Measurements from ENCODE around the gene PHF20. TPM values are rescaled to one million over a fixed set of nuclear protein-coding genes. Genes with fewer than 3 reads are reported as not detected.

PHF20 gene
- total and polyA plus RNA-seq, 2 of the 8 experiments (the other 6 are each of a cell fraction or from before 2014, with no cell fraction given) = 25.6 to 70.1 TPM

GRCh38 chr20:35807877-35808276, 36.1 kb downstream of the PHF20 start (continued):
- TF ChIP-seq CHD7 (IDR thresholded peaks at IDR 0.05; ENCODE audit: insufficient replicate concordance, low read length) = no peak
- no peak for TF ChIP-seq SP4 (IDR thresholded peaks at IDR 0.05; ENCODE audit: low read length)
- no peak for TF ChIP-seq FOSL1 (IDR thresholded peaks at IDR 0.05; ENCODE audit: insufficient read depth, low read depth, low read length)
- TF ChIP-seq EP300 (IDR thresholded peaks at IDR 0.05; ENCODE audit: borderline replicate concordance in 1 of 2, low read depth in 2 of 2, low read length in 2 of 2) = no peak
- TF ChIP-seq ATF3 (IDR thresholded peaks at IDR 0.05; ENCODE audit: insufficient read depth, low read depth, low read length) = no peak
- TF ChIP-seq TBP (IDR thresholded peaks at IDR 0.05; ENCODE audit: low read depth, low read length) = no peak
- no peak for TF ChIP-seq SIX5 (IDR thresholded peaks at IDR 0.05; ENCODE audit: low read depth, low read length)
- no peak for TF ChIP-seq RXRA (IDR thresholded peaks at IDR 0.05; ENCODE audit: insufficient read depth, low read depth, low read length)
- no peak for TF ChIP-seq EGR1 (IDR thresholded peaks at IDR 0.05; ENCODE audit: borderline replicate concordance, low read depth, low read length)
- no peak for TF ChIP-seq YY1 (IDR thresholded peaks at IDR 0.05; ENCODE audit: low read depth, low read length)
- TF ChIP-seq GTF2F1 (IDR thresholded peaks at IDR 0.05; ENCODE audit: borderline replicate concordance, low read depth, low read length) = no peak
- no peak for TF ChIP-seq BACH1 (IDR thresholded peaks at IDR 0.05; ENCODE audit: low read length)
